ENCODE measurements around the gene KCNK18. TPM values are rescaled to one million over a fixed set of nuclear protein-coding genes. Genes with fewer than 3 reads are reported as not detected.

KCNK18 gene
- total RNA-seq, 2 donors from 2014 or later = not detected

GRCh38 chr10:117240621-117241529 lies 43.6 kb downstream of the KCNK18 start, which contains the start of gene SLC18A2:
Gene SLC18A2 (plus strand): TSS chr10:117241114. CDS start chr10:117241694, 580 bp downstream.
- DNase-seq (no peak), ATAC-seq (no peak)
- intact Hi-C loops (cut with DNase I) = no loop called here

- intact Hi-C loops (cut with DNase I) = no loop called here
- DNase-seq = no peak
- no peak for ATAC-seq
Measured at GRCh38 chr10:117241541-117242462, 44.5 kb downstream of the KCNK18 start.

GRCh38 chr10:117242463-117242832 lies 45.2 kb downstream of the KCNK18 start:
- intact Hi-C loops (cut with DNase I) = no loop called here
- DNase-seq = no peak
- ATAC-seq = no peak

- ATAC-seq (no peak), DNase-seq (no peak)
- intact Hi-C loops (cut with DNase I) = no loop called here
Measured at GRCh38 chr10:117246997-117247671, 49.8 kb downstream of the KCNK18 start.

GRCh38 chr10:117248750-117249465 lies 51.6 kb downstream of the KCNK18 start:
- no peak for DNase-seq
- ATAC-seq = no peak
- intact Hi-C loops (cut with DNase I) = no loop called here

GRCh38 chr10:117249493-117250093 lies 52.3 kb downstream of the KCNK18 start:
- no peak for ATAC-seq
- DNase-seq = no peak
- intact Hi-C loops (cut with DNase I) = no loop called here

- ATAC-seq (no peak), DNase-seq (no peak)
- intact Hi-C loops (cut with DNase I) = no loop called here
Measured at GRCh38 chr10:117250411-117250810, 53.1 kb downstream of the KCNK18 start.

GRCh38 chr10:117253908-117254307 lies 56.6 kb downstream of the KCNK18 start:
- intact Hi-C loops (cut with DNase I) = no loop called here
- DNase-seq (no peak), ATAC-seq (no peak)

- no peak for ATAC-seq
- DNase-seq = no peak
- intact Hi-C loops (cut with DNase I) = no loop called here
Measured at GRCh38 chr10:117254338-117254737, 57.0 kb downstream of the KCNK18 start.

GRCh38 chr10:117254774-117255735 lies 57.8 kb downstream of the KCNK18 start:
- ATAC-seq (no peak), DNase-seq (no peak)
- intact Hi-C loops (cut with DNase I) = no loop called here

GRCh38 chr10:117255835-117256460 lies 58.7 kb downstream of the KCNK18 start:
- DNase-seq (no peak), ATAC-seq (no peak)
- intact Hi-C loops (cut with DNase I) = no loop called here

GRCh38 chr10:117256910-117257309 lies 59.6 kb downstream of the KCNK18 start:
- intact Hi-C loops (cut with DNase I) = no loop called here
- DNase-seq (no peak), ATAC-seq (no peak)

GRCh38 chr10:117257721-117258120 lies 60.4 kb downstream of the KCNK18 start:
- intact Hi-C loops (cut with DNase I) = no loop called here
- ATAC-seq (no peak), DNase-seq (no peak)

- ATAC-seq (no peak), DNase-seq (no peak)
- intact Hi-C loops (cut with DNase I) = no loop called here
Measured at GRCh38 chr10:117259279-117259678, 62.0 kb downstream of the KCNK18 start.

Measured in left cardiac atrium (tissue), 4 donors.